Stimulated activated CD8-positive, alpha-beta memory T cell treated with anti-CD3 and anti-CD28 coated beads, Interleukin-7, amount 100 ng/mL, for 1 hour (primary cell): ENCODE measurements around the gene PRKCE.

Experiments used
- DNase-seq, 2 donors: peaks; one replicate each; pipeline ENCODE4 v3.0.0-alpha.2; 2020; ENCODE audit warnings: low read depth in 2 of 2

PRKCE gene

DNA sequence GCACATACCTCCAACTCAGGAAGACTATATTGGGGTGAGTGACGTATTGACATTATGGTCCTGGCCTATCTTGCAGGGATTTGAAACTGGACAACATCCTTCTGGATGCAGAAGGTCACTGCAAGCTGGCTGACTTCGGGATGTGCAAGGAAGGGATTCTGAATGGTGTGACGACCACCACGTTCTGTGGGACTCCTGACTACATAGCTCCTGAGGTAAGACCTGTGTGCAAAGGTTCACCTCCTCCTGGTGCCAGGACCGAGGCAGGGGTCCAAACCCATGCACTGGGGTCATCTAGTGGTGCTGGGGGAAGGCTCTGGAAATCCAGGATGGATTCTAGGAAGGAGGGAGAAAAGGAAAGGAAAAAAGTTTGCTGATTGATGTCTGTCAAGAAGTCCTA lies 493.5 kb downstream of the PRKCE start:
- DNase-seq, result no peak

DNA sequence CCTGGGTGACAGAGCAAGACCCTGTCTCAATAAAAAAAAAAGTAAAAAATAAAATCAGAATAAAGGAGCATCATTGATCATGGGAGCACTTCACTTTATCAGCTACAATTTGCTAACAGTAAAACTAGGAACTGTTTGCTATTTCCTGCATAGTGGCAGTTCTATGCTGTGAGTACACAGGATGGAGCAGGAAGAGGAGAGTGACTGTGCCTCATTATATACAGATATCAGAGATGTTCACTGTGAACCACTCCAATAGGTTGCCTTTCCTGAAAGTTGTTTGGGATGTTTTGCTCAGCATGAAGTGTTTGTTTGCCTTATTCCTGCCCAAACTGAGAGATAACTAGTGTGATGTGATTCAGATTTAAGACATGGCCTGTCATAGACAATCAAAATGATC lies 494.4 kb downstream of the PRKCE start:
- DNase-seq, result no peak

GRCh38 chr2:46146866-46147502 lies 495.5 kb downstream of the PRKCE start:
- DNase-seq, result no peak

GRCh38 chr2:46147626-46148368 lies 496.3 kb downstream of the PRKCE start:
- DNase-seq, result no peak

DNA sequence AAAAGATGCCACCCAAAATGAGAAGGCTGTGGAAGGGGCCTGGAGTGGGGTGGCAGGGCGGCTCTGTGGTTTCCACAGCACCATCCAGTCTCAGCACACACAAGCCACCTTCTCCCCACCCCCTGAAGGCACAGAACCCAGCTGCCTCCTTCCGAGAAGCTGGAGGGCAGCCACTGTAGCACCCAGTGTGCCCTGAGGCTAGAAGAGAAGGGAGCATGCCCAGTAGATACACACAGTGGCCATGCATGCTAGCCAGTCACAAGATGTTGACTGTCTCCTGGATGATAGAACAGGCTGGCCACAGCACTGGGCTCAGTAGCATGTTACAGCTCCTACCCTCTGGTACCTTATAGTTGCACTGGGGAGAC lies 496.9 kb downstream of the PRKCE start:
- DNase-seq, result no peak

- no peak for DNase-seq
Observed at GRCh38 chr2:46150445-46150955, 499.0 kb downstream of the PRKCE start.

DNA sequence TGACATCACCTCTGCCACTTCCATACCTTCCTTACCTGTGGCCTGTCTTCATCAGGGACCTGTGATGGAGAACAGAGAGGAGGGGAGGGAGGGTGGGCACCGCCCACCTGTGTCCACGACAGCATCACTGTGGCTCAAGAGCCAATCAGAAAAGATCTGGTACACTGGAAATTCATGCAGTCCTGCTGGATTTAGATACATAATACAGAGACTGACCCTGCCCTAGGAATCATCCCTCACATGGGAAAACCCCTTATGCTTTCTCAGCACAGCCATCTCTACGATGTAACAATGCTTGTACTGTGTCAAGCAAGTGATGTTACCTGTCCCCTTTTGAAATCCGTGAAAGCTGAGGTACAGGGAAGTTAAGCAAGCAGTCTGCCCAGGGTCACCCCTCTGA lies 500.1 kb downstream of the PRKCE start:
- no peak for DNase-seq

DNA sequence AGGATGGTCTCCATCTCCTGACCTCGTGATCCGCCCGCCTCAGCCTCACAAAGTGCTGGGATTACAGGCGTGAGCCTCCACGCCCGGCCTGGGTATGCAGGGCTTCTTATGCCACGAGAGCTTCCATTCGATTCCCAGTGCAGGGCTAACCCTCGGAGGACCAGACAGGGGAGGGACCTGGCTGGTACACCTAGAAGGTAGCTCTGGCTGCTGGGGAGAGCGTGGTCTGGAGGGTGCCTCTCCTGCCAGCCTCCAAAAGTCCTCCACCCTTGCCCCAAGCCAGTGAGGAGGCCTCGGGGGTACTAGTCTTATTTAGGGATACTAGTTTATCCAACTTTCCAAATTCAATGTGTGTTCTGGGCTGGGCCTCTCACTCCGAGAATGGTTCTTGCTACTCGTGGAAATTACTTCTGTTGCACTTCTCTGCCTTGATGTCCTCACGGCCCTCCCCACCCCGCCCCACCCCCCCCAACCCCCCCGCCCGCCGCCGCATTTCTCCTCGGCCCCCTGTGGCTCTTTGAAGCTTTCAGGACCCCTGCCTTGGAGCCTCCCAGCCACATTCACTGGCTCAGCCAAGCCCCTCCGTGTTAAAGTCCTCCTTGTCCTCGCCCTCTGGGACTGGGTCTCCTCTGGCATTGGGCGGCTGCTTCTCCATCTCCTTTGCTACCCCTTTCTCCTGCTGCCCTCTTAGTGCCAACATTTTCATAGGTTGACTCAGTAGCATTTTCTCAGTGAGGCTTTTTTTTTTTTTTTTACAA lies 502.7 kb downstream of the PRKCE start:
- no peak for DNase-seq

DNA sequence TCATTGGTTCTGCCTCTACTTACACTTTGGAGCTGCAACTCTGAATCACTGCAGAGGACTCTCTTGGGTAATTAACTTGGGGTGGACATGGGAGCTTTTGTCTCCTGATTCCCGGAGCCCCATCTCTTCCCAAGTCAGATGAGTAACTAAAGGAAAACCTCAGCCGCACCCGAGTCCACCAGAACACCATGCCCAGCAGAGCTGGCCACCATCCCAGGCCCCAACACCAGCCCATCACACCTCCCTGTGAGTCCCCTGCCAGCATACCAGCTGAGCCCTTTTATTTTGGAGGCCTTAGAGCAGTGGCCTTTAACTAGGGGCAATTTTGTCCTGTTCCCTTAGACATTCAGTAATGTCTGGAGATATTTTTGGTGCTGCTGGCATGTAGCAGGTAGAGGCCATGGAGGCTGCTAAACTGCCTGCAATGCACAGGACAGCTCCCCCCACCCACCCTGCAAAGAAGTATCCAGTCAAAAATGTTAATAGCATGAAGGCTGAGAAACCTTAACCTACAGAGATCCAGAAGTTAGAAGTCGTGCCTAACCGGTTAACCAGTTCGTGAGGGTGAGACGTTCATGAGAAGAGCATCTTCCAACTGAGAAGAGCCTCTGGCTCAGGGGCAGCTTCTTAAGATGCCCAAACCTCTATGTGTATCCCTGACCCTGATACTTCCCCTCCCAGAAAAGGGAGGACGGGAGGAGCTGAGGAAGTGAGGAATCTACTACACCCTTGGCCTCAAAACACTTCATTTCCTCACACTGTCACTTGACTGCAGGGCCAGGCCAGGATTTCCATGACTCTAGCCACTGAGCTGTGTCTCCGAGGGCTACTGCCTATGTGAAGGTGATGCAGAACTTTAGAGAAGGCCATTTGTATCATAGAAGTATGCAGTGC lies 505.8 kb downstream of the PRKCE start:
- DNase-seq, result no peak

GRCh38 chr2:46157966-46158310 lies 506.5 kb downstream of the PRKCE start:
- DNase-seq, result no peak

DNA sequence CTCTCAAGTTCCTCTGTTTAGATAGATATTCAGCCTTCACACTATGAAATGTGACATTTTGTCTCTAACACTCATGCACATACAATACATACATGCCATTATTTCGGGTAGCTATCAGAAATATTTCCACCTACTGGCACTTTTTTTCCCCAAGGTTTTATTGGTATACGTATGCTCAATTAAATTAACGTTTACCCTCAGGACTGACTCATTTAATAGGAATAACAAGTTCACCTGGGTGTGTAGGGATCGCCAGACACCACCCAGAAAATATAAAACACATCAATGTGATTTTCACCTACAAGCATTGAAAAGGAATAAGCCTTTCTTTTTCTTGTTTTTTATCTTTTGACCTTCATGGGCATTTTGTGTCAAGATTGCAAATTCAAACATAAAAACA lies 507.2 kb downstream of the PRKCE start:
- no peak for DNase-seq

GRCh38 chr2:46160326-46160725 lies 508.9 kb downstream of the PRKCE start:
- DNase-seq, result no peak

- DNase-seq, result no peak
Observed at GRCh38 chr2:46161315-46161714, 509.8 kb downstream of the PRKCE start.

DNA sequence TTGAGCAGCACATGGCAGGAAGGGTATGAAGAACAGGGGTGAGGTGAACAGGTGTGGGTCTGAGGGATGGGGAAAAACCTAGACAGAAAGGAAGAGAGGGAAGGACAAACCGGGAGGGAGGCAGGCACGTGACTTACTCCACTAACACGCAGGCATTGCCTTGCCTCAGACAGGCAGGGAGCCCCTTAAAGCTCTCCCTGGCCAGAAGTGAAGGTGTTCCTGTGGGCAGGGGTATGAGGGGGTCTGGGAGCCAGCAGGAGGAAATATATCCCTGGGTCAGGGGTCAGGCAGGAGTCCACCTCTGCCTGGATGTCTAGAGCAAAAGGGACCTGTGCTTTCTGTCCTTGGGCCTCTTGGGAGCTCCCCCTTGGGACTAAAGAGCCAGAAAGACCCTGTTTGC lies 510.4 kb downstream of the PRKCE start:
- no peak for DNase-seq

GRCh38 chr2:46162329-46163097 lies 511.0 kb downstream of the PRKCE start:
- DNase-seq, result no peak

DNA sequence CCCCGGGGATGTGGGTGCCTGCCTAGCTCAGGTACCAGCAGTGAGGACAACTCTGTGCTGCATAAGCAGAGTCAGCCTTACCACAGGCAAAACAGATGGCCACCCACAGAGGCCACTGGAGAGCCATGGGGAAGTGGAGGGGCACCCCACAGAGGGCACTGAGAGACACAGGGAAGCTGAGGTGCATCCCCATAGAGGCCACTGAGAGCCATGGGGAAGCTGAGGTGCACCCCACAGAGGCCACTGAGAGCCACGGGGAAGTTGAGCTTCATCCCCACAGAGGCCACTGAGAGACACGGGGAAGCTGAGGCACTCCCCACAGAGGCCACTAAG lies 511.6 kb downstream of the PRKCE start:
- DNase-seq, result no peak

- no peak for DNase-seq
Observed at GRCh38 chr2:46163804-46164528, 512.5 kb downstream of the PRKCE start.

- DNase-seq, result no peak
Observed at GRCh38 chr2:46164529-46165301, 513.2 kb downstream of the PRKCE start.

GRCh38 chr2:46165916-46166315 lies 514.4 kb downstream of the PRKCE start:
- DNase-seq, result no peak

DNA sequence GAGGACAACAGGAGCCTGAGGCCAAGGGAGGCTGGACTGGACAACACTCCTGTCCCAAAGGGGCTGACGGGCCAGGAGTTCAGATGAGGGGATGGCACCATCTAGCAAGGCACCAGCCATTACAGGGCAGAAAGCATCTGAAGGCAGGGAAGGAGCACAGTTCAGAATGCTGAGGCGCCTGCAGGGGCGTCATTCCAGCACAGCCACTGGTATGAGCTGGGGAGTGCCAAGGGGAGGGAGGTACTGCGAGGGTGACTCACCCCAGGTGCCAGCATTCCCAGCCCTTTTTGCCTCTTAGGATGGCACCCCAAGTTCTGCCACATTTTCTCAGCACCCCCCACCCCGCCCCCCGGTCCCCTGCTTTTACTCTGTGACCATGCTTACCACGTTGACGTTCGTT lies 515.9 kb downstream of the PRKCE start:
- DNase-seq, result no peak
